ENCODE data around the gene GRK5.

GRK5 gene

DNA sequence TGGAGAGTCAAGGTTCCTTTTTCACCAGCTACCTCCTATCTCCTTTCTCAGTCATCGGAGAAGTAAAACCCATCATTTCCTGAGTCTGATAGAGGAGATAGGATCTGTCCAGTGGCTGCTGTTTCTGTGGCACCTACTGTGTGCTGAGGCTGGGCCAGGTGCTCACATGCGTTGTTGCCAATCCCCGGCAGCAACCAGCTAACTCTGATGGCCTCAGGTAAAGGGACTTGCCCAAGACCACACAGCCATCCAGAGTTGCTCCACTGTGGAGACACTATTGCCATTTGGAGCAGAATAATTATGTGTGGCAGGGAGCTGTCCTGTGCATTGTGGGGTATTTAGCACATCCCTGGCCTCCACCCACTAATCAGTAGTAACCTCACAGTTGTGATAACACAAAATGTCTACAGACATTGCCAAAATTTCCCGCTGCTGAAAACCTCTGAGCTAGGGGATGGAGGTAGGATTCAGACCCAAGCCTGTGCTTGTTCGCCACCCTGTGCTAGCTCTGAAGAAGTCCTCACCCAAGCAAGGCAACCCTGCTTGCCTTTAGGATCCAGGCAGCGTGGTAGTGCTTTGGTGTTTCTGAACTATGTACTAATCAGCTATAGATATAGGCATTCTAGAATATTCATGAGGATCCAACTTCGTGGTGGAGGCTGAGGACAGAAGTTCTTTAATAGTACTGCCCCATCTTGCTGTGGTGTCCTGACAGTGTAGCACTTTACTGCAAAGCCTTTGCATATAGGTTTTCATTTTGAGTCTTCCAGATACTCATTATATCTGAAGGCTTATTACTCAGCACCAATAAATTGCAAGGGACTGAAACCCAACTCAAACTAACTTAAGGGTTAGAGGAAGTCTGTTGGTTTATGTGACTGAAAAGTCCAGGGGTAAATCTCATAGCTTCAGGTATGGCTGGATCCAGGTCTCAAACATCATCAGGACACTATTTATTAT lies 164.6 kb downstream of the GRK5 start:
- TF ChIP-seq, protein P1, sequence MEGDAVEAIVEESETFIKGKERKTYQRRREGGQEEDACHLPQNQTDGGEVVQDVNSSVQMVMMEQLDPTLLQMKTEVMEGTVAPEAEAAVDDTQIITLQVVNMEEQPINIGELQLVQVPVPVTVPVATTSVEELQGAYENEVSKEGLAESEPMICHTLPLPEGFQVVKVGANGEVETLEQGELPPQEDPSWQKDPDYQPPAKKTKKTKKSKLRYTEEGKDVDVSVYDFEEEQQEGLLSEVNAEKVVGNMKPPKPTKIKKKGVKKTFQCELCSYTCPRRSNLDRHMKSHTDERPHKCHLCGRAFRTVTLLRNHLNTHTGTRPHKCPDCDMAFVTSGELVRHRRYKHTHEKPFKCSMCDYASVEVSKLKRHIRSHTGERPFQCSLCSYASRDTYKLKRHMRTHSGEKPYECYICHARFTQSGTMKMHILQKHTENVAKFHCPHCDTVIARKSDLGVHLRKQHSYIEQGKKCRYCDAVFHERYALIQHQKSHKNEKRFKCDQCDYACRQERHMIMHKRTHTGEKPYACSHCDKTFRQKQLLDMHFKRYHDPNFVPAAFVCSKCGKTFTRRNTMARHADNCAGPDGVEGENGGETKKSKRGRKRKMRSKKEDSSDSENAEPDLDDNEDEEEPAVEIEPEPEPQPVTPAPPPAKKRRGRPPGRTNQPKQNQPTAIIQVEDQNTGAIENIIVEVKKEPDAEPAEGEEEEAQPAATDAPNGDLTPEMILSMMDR (IDR thresholded peaks at IDR 0.05; ENCODE audit: control insufficient read depth, extremely low read depth, insufficient read depth), result no peak
- DNase-seq (ENCODE audit: low read depth), result no peak
- no peak overlapping the region for H3K4me3 ChIP-seq (ENCODE audit: low read depth, low read length)

DNA sequence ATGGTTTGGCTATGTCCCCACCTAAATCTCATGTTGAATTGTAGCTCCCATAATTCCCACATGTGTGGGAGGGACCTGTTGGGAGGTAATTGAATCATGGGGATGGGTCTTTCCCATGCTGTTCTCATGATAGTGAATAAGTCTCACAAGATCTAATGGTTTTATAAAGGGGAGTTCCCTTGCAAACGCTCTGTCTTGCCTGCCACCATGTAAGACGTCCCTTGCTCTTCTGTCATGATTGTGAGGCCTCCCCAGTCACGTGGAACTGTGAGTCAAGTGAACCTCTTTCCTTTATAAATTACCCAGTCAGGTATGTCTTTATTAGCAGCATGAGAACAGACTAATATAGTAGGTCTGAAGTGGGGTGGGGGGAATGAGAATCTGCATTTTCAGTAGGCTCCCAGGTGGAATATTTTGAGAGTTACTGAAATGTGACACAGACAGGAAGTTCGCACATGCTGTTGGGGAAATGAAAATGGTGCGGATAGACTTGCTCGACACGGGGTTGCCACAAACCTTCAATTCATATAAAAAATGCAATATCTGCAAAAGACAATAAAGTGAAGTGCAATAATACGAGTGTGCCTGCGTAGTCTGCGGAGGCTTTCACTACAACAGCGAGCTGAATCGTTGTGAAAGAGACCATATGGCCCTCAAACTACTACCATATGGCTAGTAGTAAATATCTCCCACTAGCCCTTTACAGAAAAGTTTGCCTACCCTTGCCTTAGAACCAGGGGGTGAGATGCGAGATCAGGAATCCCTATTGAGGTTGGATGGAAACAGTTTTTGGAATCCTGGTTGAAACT lies 166.1 kb downstream of the GRK5 start:
- TF ChIP-seq, protein P1 (IDR thresholded peaks at IDR 0.05; ENCODE audit: control insufficient read depth, extremely low read depth, insufficient read depth), result no peak
- H3K4me3 ChIP-seq (ENCODE audit: low read depth, low read length), result no peak overlapping the region
- no peak for DNase-seq (ENCODE audit: low read depth)

DNA sequence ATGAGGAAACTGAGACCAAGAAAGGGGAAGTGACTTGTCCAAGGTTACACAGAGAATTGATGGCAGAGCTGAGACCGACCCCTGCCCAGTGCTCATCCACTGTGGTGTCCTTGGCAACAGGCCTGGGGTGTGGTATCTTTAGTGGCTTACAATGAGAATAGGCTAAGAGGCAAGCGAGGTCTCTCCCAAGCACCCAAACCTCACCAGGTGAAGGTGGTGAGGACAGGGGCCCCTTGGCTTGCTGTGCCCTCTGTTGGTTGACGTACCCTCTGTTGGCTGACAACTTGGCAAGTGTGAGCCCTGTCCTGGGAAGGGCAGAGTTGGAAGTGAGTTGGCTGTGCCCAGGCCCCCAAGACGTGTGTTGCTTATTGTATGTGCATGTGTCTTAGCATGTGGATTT lies 166.9 kb downstream of the GRK5 start:
- TF ChIP-seq, protein P1 (IDR thresholded peaks at IDR 0.05; ENCODE audit: control insufficient read depth, extremely low read depth, insufficient read depth), result no peak
- no peak overlapping the region for H3K4me3 ChIP-seq (ENCODE audit: low read depth, low read length)
- DNase-seq (ENCODE audit: low read depth), result no peak

DNA sequence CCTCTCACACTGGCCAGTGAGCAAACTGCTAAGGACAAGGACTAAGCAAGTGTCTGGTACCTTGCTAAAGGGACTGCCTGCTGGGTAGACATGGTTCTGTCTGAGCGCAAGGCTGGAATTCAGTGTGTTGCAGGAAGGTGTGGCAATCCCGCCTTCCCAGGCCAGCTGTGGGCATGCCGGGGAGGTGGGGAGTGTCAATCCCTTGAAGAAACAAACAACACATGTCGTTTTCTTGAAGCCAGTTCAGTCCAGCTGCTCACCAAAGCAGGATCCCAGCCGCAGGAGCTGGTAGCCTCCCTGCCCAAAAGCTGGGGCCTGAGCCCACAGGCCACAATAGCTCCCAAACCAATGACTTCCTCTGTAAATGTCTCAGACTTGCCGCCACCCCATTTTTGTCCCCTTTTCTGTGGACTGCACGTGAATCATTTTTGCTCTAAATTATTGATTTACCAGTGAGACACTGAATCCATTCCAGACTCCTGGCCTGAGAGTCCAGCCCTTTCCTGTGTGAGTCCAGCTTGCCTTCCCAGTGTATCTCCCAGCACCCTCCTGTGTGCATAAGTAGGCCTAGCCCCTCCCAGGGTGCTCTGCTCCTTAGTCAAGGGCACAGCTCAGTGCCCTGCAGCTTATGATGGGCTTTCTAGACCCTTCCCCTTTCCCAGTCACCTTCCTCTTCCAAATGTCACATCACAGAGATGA lies 168.4 kb downstream of the GRK5 start:
- no peak overlapping the region for H3K4me3 ChIP-seq (ENCODE audit: low read depth, low read length)
- DNase-seq (ENCODE audit: low read depth), result no peak
- TF ChIP-seq, protein P1 (IDR thresholded peaks at IDR 0.05; ENCODE audit: control insufficient read depth, extremely low read depth, insufficient read depth), result no peak

DNA sequence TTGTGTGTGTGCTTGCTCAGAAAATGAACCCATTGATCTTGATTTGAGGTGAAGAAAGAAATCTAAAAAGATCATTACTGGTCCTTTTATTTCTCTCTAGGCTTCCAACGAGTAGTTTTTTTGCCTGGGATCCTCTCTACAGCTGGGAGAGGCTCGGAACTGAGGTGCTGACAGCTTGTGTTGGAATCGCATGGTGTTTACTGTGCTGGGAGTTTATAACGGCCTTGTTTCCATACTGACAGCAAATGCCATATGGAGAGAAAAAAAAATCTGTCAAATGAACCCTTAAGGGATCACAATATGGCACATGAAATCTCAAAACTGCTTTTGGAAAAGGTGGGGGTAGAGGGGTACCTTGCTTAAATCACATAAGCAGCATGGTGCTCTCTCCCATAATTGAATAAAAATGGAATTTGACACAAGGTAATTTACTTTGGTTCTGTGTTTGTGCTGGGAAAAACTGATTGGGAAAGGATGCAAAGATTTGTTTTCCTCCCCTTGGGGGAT lies 170.1 kb downstream of the GRK5 start:
- no peak overlapping the region for H3K4me3 ChIP-seq (ENCODE audit: low read depth, low read length)
- DNase-seq (ENCODE audit: low read depth), result no peak
- TF ChIP-seq, protein P1 (IDR thresholded peaks at IDR 0.05; ENCODE audit: control insufficient read depth, extremely low read depth, insufficient read depth), result no peak

DNA sequence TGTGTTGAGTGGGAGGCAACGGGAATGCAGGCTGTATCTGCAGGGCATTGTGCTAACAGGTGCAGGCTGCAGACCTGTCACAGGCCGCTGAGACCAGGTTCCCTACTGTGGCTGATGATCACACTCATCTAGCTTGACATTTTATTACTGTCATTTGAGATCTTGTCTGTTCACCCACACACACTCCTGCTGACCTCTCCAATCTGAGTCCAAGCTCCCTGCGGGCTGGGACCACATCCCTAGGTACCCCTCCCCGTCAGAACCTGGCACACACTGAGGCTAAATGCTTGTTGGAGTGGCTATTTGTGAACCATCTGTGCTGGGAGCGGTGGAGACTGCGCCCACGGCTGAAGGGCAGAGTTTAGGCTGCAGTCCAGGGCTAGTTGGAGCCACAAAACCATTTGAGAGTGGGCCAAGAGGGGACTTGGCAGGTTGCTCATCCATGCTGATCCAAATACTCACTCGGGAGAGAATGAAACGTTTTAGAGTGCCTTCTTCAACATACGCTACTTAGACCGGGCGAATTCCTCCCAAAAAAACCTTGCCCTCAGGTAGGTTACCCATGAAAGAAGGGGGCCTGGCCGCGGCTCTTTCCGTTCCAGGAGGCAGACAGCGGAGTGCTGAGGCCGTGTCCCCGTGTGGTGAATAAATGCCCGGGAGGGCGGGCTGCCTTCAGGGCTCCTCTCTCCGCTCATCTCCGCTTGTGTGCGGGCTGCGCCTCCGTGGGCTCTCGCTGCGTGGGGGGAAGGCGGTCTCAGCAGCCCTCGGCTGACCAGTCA lies 170.8 kb downstream of the GRK5 start:
- TF ChIP-seq, protein P1 (IDR thresholded peaks at IDR 0.05; ENCODE audit: control insufficient read depth, extremely low read depth, insufficient read depth), result no peak
- no peak overlapping the region for H3K4me3 ChIP-seq (ENCODE audit: low read depth, low read length)
- no peak for DNase-seq (ENCODE audit: low read depth)
